Hepatocyte (in vitro differentiated cells): ENCODE measurements around the gene CEP131. TPM values are rescaled to one million over a fixed set of nuclear protein-coding genes. Genes with fewer than 3 reads are reported as not detected.

Experiments used
- DNase-seq: peaks from one replicate; pipeline ENCODE4 v3.0.0-alpha.2; 2016; ENCODE audit warnings: low spot score
- H2AFZ ChIP-seq: fragments of 200-600 bp; sonication (generic); 2 replicates; pipeline ENCODE4 v1.6.0; 2016; ENCODE audit warnings: antibody characterized with exemption, mild to moderate bottlenecking
- H3K27ac ChIP-seq: fragments of 200-600 bp; sonication (generic); 2 replicates; pipeline ENCODE4 v1.5.1; 2016; ENCODE audit warnings: mild to moderate bottlenecking
- H3K27me3 ChIP-seq: fragments of 200-600 bp; sonication (generic); 2 replicates; pipeline ENCODE4 v1.6.1; 2016
- H3K36me3 ChIP-seq: fragments of 200-600 bp; sonication (generic); replicated peaks from 2 replicates; pipeline ENCODE4 v1.5.1; 2016; ENCODE audit warnings: low read depth; ENCODE audit not compliant: insufficient read depth
- H3K4me1 ChIP-seq: fragments of 200-600 bp; sonication (generic); 2 replicates; pipeline ENCODE4 v1.5.1; 2016; ENCODE audit warnings: mild to moderate bottlenecking, moderate library complexity; ENCODE audit not compliant: insufficient read depth
- H3K4me2 ChIP-seq: fragments of 200-600 bp; sonication (generic); 2 replicates; pipeline ENCODE4 v1.6.0; 2016
- H3K4me3 ChIP-seq: fragments of 200-600 bp; sonication (generic); 2 replicates; pipeline ENCODE4 v1.5.1; 2016; ENCODE audit warnings: mild to moderate bottlenecking
- H3K79me2 ChIP-seq: fragments of 200-600 bp; sonication (generic); 2 replicates; pipeline ENCODE4 v1.6.0; 2017; ENCODE audit warnings: mild to moderate bottlenecking
- H3K9me2 ChIP-seq: fragments of 200-600 bp; sonication (generic); replicated peaks from 2 replicates; pipeline ENCODE4 v1.6.0; 2017; ENCODE audit warnings: mild to moderate bottlenecking; ENCODE audit not compliant: insufficient read depth
- H3K9me3 ChIP-seq: fragments of 200-600 bp; sonication (generic); 2 replicates; pipeline ENCODE4 v1.5.1; 2016; ENCODE audit warnings: low read depth, mild to moderate bottlenecking
- H4K20me1 ChIP-seq: fragments of 200-600 bp; sonication (generic); 2 replicates; pipeline ENCODE4 v1.6.0; 2016; ENCODE audit warnings: mild to moderate bottlenecking; ENCODE audit not compliant: insufficient read depth, poor library complexity, severe bottlenecking
- CTCF ChIP-seq: fragments of 200-600 bp; sonication (generic); IDR thresholded peaks from 2 replicates; pipeline ENCODE4 v1.5.1; 2016; ENCODE audit warnings: antibody characterized with exemption, mild to moderate bottlenecking; ENCODE audit not compliant: poor library complexity
- EZH2 ChIP-seq: fragments of 200-600 bp; sonication (generic); IDR thresholded peaks from 2 replicates; pipeline ENCODE4 v1.6.1; 2016; ENCODE audit warnings: antibody characterized with exemption, mild to moderate bottlenecking, borderline replicate concordance
- EZH2phosphoT487 ChIP-seq: fragments of 200-600 bp; sonication (generic); IDR thresholded peaks from one replicate; pipeline ENCODE4 v1.6.1; 2018; ENCODE audit warnings: antibody characterized with exemption, mild to moderate bottlenecking, low read depth, moderate library complexity; ENCODE audit not compliant: unreplicated experiment, severe bottlenecking
- WGBS: methylation state at CpG from one replicate; pipeline ENCODE4 v1.1.6; 2016; ENCODE audit warnings: low lambda C conversion rate; ENCODE audit errors: missing lambda C conversion rate; 5-methylcytosine and 5-hydroxymethylcytosine counted together
- polyA plus RNA-seq: library from polyadenylated mRNA; unstranded; fragments of >200 nt; fragmentation: Nextera tagmentation; extraction: Ambion mirVana; gene quantifications from 2 replicates; pipeline ENCODE4 v1.2.1, GENCODE V29; 2016
- total RNA-seq: library from RNA; depleted of rRNA; stranded (reverse); fragments of >200 nt; gene quantifications from 2 replicates; pipeline ENCODE4 v1.2.3, GENCODE V29; 2014

The CEP131 gene
- total and polyA plus RNA-seq, 2 experiments from 2014 or later, result 7.3 to 10.1 TPM

DNA sequence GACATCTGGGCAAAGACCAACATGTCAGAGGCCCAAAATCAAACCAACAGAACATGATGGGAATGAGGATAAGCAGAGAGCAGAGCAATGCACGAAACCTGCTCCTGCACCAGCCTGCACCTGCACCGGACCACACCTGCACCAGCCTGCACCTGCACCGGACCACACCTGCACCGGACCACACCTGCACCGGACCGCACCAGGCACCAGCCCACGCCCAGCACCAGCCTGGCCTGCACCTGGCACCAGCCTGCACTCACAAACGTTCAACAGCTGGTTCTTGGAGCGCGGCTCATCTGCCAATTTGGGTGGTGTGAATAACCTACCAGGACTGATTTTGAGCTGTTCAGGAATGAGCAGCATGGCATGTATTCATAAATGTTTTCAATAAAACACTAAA is 18.2 kb downstream of the CEP131 start:
- WGBS, result 94% methylated on average over 10 of the region's 10 CpGs
- Histone ChIP-seq H3K27ac (no peak overlapping the region), H3K4me3 (no peak overlapping the region), H2AFZ (no peak overlapping the region), H3K9me3 (no peaks in the 10 kb centered on the region), H3K27me3 (no peaks in the 10 kb centered on the region), H4K20me1 (no peaks in the 10 kb centered on the region), H3K36me3 (no peaks in the 10 kb centered on the region), H3K4me1 (no peaks in the 10 kb centered on the region), H3K9me2 (no peaks in the 10 kb centered on the region), H3K79me2 (no peaks in the 10 kb centered on the region), H3K4me2 (no peak overlapping the region)
- TF ChIP-seq CTCF, result no peak
- no peak for TF ChIP-seq EZH2phosphoT487
- no peak for TF ChIP-seq EZH2
- no peak for DNase-seq

DNA sequence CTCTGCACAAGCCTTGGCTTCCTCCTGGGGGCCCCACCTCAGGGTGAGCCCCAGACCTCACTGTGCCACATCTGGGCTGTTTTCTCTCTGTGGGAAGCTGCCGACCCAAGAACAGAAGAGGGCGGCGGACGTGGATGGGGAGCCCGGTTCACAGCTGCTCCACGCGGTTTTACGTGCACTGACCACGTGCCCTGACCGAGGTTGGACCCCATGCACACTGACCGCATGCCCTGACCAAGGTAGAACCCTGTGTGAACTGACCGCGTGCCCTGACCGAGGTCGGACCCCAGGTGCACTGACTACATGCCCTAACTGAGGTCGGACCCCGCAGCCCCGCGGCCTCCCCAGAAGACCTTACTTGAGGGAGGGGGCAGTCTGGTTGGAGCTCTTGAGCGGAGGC is 19.6 kb downstream of the CEP131 start:
- no peak overlapping the region for H3K4me2 ChIP-seq
- no peaks in the 10 kb centered on the region for H3K79me2 ChIP-seq
- H3K36me3 ChIP-seq, result no peaks in the 10 kb centered on the region
- H4K20me1 ChIP-seq, result no peaks in the 10 kb centered on the region
- TF ChIP-seq EZH2 (no peak), EZH2phosphoT487 (no peak), CTCF (no peak)
- no peaks in the 10 kb centered on the region for H3K9me2 ChIP-seq
- DNase-seq, result no peak
- no peaks in the 10 kb centered on the region for H3K9me3 ChIP-seq
- no peak overlapping the region for H2AFZ ChIP-seq
- H3K4me1 ChIP-seq, result no peaks in the 10 kb centered on the region
- H3K27me3 ChIP-seq, result no peaks in the 10 kb centered on the region
- H3K4me3 ChIP-seq, result no peak overlapping the region
- 98% methylated on average over 18 of the region's 20 CpGs for WGBS
- H3K27ac ChIP-seq, result no peak overlapping the region

DNA sequence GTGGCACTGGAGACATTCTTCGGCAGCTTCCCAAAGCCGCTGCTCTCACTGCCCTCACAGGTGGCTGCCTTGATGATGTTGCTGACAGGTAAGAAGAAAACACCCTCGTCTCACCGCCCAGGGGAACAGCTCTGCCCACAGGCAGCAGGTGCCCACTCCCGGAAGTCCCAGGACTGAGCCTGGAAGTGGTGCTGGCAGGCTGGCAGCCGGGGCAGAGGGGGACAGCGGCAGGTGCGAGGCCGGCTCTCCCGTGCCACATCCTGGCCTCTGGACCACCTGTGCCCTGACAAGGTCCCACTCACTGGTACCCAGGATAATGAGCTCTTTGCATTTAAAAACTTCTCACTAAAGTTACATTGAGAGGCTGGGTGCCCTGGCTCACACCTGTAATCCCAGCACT is 20.4 kb downstream of the CEP131 start:
- Histone ChIP-seq H3K27me3 (no peaks in the 10 kb centered on the region), H3K27ac (no peak overlapping the region), H3K4me2 (no peak overlapping the region), H3K9me3 (no peaks in the 10 kb centered on the region), H4K20me1 (no peaks in the 10 kb centered on the region), H3K4me3 (no peak overlapping the region), H3K36me3 (no peaks in the 10 kb centered on the region), H3K4me1 (no peaks in the 10 kb centered on the region), H3K9me2 (no peaks in the 10 kb centered on the region), H2AFZ (no peak overlapping the region), H3K79me2 (no peaks in the 10 kb centered on the region)
- TF ChIP-seq EZH2 (no peak), EZH2phosphoT487 (no peak), CTCF (no peak)
- WGBS, result 98% methylated on average over 10 of the region's 10 CpGs
- DNase-seq, result no peak
